ENCODE measurements around the gene BRD4.

DNA sequence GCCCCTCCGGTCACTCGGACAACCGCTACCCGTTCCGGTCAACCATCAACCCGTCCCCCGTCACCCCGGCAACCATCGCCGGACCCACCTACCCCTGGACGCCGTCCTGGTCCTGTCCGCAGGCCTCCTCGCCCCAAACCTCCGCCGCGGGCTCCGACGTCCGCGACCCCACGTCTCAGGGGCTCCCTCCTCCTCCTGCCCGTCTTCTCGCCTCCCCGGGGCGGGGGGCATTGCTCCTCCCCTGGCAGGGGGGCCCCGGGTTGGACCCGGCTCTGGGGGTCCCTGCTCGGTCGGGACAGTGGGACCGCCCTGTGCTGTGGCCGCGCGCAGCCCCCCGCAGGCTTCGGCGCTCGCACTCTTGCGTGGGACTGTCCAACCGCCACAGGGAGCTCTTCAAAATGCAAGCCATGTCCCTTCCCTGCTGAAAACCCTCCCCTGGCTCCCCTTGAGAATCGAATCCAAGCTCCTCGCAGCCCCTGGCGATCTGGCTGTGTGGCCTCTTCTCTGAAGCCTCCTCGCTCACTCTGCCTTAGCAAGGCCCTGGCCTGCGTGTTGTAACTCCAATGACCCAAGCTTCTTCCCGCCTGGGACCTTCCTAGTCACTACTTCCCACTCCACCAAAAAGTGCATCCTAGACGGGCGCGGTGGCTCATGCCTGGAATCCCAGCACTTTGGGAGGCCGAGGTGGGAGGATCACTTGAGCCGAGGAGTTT lies 108.5 kb downstream of the BRD4 start:
- TF ChIP-seq, protein P1, sequence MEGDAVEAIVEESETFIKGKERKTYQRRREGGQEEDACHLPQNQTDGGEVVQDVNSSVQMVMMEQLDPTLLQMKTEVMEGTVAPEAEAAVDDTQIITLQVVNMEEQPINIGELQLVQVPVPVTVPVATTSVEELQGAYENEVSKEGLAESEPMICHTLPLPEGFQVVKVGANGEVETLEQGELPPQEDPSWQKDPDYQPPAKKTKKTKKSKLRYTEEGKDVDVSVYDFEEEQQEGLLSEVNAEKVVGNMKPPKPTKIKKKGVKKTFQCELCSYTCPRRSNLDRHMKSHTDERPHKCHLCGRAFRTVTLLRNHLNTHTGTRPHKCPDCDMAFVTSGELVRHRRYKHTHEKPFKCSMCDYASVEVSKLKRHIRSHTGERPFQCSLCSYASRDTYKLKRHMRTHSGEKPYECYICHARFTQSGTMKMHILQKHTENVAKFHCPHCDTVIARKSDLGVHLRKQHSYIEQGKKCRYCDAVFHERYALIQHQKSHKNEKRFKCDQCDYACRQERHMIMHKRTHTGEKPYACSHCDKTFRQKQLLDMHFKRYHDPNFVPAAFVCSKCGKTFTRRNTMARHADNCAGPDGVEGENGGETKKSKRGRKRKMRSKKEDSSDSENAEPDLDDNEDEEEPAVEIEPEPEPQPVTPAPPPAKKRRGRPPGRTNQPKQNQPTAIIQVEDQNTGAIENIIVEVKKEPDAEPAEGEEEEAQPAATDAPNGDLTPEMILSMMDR (conservative IDR thresholded peaks at IDR 0.05 in 1 of 2, IDR thresholded peaks at IDR 0.05 in 1 of 2; ENCODE audit: low read depth in 1 of 2, low read length in 2 of 2): no peak
- TF ChIP-seq EZH2 (IDR thresholded peaks at IDR 0.05; ENCODE audit: low read length, missing control alignments): no peak

Measured in fibroblast of lung (primary cell).